ENCODE measurements around the gene CHAC1. TPM values are rescaled to one million over a fixed set of nuclear protein-coding genes. Genes with fewer than 3 reads are reported as not detected.

Gene CHAC1
- total RNA-seq, 1 experiment from 2014 or later = 48.7 TPM

GRCh38 chr15:40933517-40933902, 19.8 kb upstream of the CHAC1 start:
- Histone ChIP-seq H3K27me3 (ENCODE audit: insufficient read depth, low read length) (peaks cover 26% of the 10 kb centered on the region; the same call in 1 of the 2 replicates), H3K9ac (ENCODE audit: extremely low read depth, insufficient read length, low read length) (no peak overlapping the region), H3K4ac (ENCODE audit: low read depth, low read length) (no peak overlapping the region), H3K79me2 (ENCODE audit: insufficient read depth, low read length) (no peaks in the 10 kb centered on the region), H3K23me2 (ENCODE audit: insufficient read length, low read depth, low read length, poor library complexity, severe bottlenecking) (peaks cover 23% of the 10 kb centered on the region), H4K5ac (ENCODE audit: insufficient read length, low read depth, low read length) (no peak overlapping the region), H3K56ac (ENCODE audit: insufficient read length, low read depth, low read length) (no peak overlapping the region), H3K14ac (ENCODE audit: insufficient read depth, low read length) (no peak overlapping the region), H2BK120ac (ENCODE audit: low read depth, low read length, poor library complexity, severe bottlenecking) (no peak overlapping the region), H3K4me2 (ENCODE audit: insufficient read depth, insufficient read length, low read length) (no peak overlapping the region), H4K91ac (ENCODE audit: insufficient read length, low read depth, low read length) (no peak overlapping the region), H3K9me3 (ENCODE audit: control insufficient read depth, low read depth, low read length) (no peaks in the 10 kb centered on the region), H4K20me1 (ENCODE audit: control insufficient read depth, insufficient read depth, insufficient read length) (no peaks in the 10 kb centered on the region), H2BK20ac (ENCODE audit: low read depth, low read length, poor library complexity, severe bottlenecking) (no peak overlapping the region), H2BK15ac (ENCODE audit: low read depth, low read length) (no peak overlapping the region), H3K18ac (ENCODE audit: insufficient read length, low read depth, low read length) (no peak overlapping the region), H3T11ph (ENCODE audit: low read length) (no peak overlapping the region), H3K4me1 (ENCODE audit: insufficient read depth, low read length) (no peaks in the 10 kb centered on the region), H3K27ac (ENCODE audit: insufficient read length, low read depth, low read length) (no peak overlapping the region), H2AK5ac (ENCODE audit: insufficient read length, low read length) (no peak overlapping the region), H3K79me1 (ENCODE audit: insufficient read depth, low read depth, low read length, poor library complexity, severe bottlenecking) (no peaks in the 10 kb centered on the region), H2AFZ (ENCODE audit: low read length) (no peak overlapping the region), H3K23ac (ENCODE audit: insufficient read length, low read depth, low read length) (no peak overlapping the region), H2BK12ac (ENCODE audit: insufficient read length, low read depth, low read length) (no peak overlapping the region), H4K8ac (replicated peaks; ENCODE audit: insufficient read length, low read depth, low read length) (no peak overlapping the region), H2BK5ac (ENCODE audit: insufficient read length, low read length) (no peak overlapping the region)
- H3K36me3 Mint-ChIP-seq (ENCODE audit: insufficient read depth in 1 of 3, low read depth in 3 of 3) = no peaks in the 10 kb centered on the region
- no peak for TF ChIP-seq CTCF (conservative IDR thresholded peaks at IDR 0.05)
- no peak overlapping the region; a peak in 1 of 7 replicates for H3K27ac Mint-ChIP-seq
- DNase-seq = no peak
- 100% methylated on average over 1 of the region's 3 CpGs for WGBS (ENCODE audit: extremely low coverage, insufficient read length, low lambda C conversion rate)
- no peak overlapping the region for H3K4me3 Mint-ChIP-seq
- peaks cover 27 to 39% of the 10 kb centered on the region in 2 experiments for H3K4me1 Mint-ChIP-seq
- H3K9me3 Mint-ChIP-seq = no peaks in the 10 kb centered on the region; a peak in 1 of 5 replicates
- peaks cover 87% of the 10 kb centered on the region for H3K27me3 Mint-ChIP-seq (ENCODE audit: low read depth)

Data from H9 (cell line).